ENCODE data around the gene PSMC1. TPM values are rescaled to one million over a fixed set of nuclear protein-coding genes. Genes with fewer than 3 reads are reported as not detected.

PSMC1 gene
- total and polyA plus RNA-seq, 2 of the 4 experiments (the other 2 are of a cell fraction) = 181 to 194 TPM

- Histone ChIP-seq H3K9me3 (ENCODE audit: control insufficient read depth, insufficient read depth, low read length) (no peaks in the 10 kb centered on the region; the same call in 1 of the 2 replicates), H3K4me1 (ENCODE audit: control insufficient read depth, insufficient read depth, low read length) (peaks cover 3% of the 10 kb centered on the region; the same call in 1 of the 2 replicates), H3K4me3 (ENCODE audit: insufficient read depth, low read depth, low read length) (no peak overlapping the region), H2BK5ac (ENCODE audit: low read depth, low read length, poor library complexity, severe bottlenecking) (no peak overlapping the region), H2AK9ac (replicated peaks; ENCODE audit: low read depth, low read length, poor library complexity) (no peak overlapping the region), H3K18ac (ENCODE audit: low read depth, low read length) (no peak overlapping the region), H4K91ac (ENCODE audit: insufficient read depth, low read depth, low read length) (no peak overlapping the region), H3K79me1 (ENCODE audit: low read depth in 1 of 2, low read length in 2 of 2) (peaks cover 0 to 10% of the 10 kb centered on the region in 2 experiments; a peak in 2 of 4 replicates), H3K27me3 (ENCODE audit: control insufficient read depth, insufficient read depth, low read length) (no peaks in the 10 kb centered on the region), H3K4me2 (ENCODE audit: low read depth, low read length) (no peak overlapping the region), H3K9me1 (ENCODE audit: insufficient read depth, low read length) (peaks cover 7% of the 10 kb centered on the region; the same call in 1 of the 2 replicates), H3K56ac (ENCODE audit: extremely low read depth, insufficient read depth, low read length) (no peak overlapping the region), H4K20me1 (ENCODE audit: insufficient read depth, low read length) (no peaks in the 10 kb centered on the region), H2AFZ (replicated peaks; ENCODE audit: low read length, poor library complexity) (no peak overlapping the region), H3K4ac (ENCODE audit: low read depth, low read length) (no peak overlapping the region), H2AK5ac (ENCODE audit: low read depth, low read length) (no peak overlapping the region), H3K36me3 (ENCODE audit: control insufficient read depth, insufficient read depth, low read length) (peaks cover 20% of the 10 kb centered on the region), H4K5ac (ENCODE audit: low read depth, low read length) (no peak overlapping the region), H3K27ac (ENCODE audit: insufficient read depth, low read length) (no peak overlapping the region), H3K9ac (ENCODE audit: low read depth, low read length) (no peak overlapping the region), H3K14ac (replicated peaks; ENCODE audit: low read depth, low read length) (no peak overlapping the region), H2BK120ac (ENCODE audit: low read depth, low read length) (no peak overlapping the region), H2BK20ac (ENCODE audit: low read depth, low read length) (no peak overlapping the region), H3K23ac (ENCODE audit: low read depth, low read length) (no peak overlapping the region), H2BK15ac (ENCODE audit: low read depth, low read length) (no peak overlapping the region), H4K8ac (ENCODE audit: low read depth in 2 of 2, low read length in 2 of 2) (no peak overlapping the region)
- intact Hi-C loops (cut with micrococcal nuclease) = no loop called here
- WGBS, 2 experiments (ENCODE audit: extremely low coverage in 2 of 2, insufficient read length in 1 of 2) = 100% methylated on average over 1 of the region's 11 CpGs; no CpG with 5 or more reads in 1 of the 2 experiments
- in situ Hi-C loops (cut with MboI; ENCODE audit: low sequenced_read_pairs) = loop anchor here (25.0 kb wide), 1 partner anchor 868 kb away; no protein-coding TSS in a partner anchor
- ChIA-PET POLR2A (ENCODE audit: unreplicated experiment) (no interaction called here), CTCF (no interaction called here)
- ATAC-seq (ENCODE audit: low read depth) (peak; percentile 30; the same call in 1 of the 2 replicates), DNase-seq (peak; percentile 64)
- dilution Hi-C loops (cut with HindIII; ENCODE audit: low sequenced_read_pairs, unreplicated experiment) = no loop called here
- TF ChIP-seq NFE2L2 (IDR thresholded peaks at IDR 0.05; ENCODE audit: low read depth, low read length) (no peak), RFX5 (IDR thresholded peaks at IDR 0.05; ENCODE audit: low read depth, low read length) (no peak), RAD21 (IDR thresholded peaks at IDR 0.05; ENCODE audit: low read length) (no peak), POLR2A (IDR thresholded peaks at IDR 0.05; ENCODE audit: low read depth, low read length) (no peak)
- no TSS peak for BruUV-seq (replicated peaks)
Observed at GRCh38 chr14:90293766-90294730, 37.7 kb downstream of the PSMC1 start.

All from IMR-90 (cell line).